ENCODE data around the gene IL22RA2.
"Not testable (repeated sequence)": the region's sequence is repeated elsewhere in the genome, so short reads cannot be mapped to it uniquely, and the experiment has no call there.

IL22RA2 gene, protein sequence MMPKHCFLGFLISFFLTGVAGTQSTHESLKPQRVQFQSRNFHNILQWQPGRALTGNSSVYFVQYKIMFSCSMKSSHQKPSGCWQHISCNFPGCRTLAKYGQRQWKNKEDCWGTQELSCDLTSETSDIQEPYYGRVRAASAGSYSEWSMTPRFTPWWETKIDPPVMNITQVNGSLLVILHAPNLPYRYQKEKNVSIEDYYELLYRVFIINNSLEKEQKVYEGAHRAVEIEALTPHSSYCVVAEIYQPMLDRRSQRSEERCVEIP

DNA sequence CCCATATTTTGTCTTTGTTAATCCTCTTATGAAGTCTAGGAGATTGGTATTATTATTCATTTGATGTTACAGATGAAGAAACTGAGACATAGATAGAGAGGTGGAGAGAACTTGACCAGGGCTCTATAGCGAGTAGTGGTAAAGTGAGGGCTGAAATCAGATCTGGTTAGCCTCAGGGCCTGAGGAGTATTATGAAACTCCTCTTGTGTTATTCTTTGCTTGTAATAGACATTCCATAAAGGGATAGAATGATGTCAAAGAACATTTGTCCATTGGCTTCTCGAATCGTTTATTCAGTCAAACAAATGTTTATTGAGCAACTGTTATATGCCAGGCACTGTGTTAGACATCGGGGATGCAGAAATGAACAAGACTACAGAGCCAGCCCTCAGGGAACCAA is at the start of gene IL22RA2:
Gene IL22RA2 (minus strand): TSS at position 144 of the 400 bp plus-strand sequence. CDS start 11,895 bp downstream, outside the sequence.
- DNase-seq = no peak

DNA sequence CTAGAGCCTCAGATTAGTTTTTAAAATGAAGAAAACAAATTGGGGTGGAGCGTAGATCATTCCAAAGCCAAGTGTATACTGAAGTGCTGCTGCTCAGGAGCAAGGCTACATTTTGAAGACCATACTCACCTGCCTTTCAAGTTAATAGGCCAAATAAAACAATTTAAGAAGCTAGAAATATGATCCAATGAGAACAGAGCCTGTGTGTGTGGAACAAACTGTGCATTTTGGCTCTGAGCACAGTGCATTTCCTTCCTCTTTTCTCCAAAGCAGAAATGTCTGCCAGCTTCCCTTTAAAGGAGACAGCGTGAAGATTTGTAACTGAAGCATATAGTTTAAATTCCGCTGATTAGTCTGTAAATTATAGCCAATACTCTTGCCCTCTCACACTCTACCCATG is 48.9 kb upstream of the IL22RA2 start:
- DNase-seq = peak; percentile 17

DNA sequence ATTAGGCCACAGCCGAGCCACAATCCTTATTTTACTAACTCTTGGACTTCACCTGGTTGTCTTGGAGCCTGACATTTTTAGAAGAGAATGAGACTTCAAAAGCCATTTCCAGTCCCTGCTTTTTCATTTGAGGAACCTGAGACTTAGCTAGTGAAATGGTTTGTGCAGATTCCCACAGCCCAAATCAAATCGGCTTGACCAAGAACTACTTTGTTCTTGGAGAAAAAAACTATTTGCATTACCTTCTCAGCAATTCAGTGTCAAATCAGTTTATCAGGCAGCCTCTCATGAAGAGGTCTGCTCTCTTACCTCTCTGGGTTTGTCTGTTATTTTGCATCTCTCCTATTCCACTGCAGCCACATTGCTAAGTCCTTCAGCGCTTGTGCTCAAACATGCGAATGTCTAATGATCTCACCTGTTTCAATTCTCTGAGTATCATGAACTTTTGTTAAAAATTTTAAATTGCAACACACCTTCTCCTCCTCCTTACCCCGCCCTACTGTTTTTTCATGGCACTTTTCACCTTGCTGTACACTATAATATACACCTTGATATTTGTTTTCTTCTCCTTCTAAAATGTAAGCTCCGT is 46.3 kb upstream of the IL22RA2 start:
- no peak for DNase-seq

DNA sequence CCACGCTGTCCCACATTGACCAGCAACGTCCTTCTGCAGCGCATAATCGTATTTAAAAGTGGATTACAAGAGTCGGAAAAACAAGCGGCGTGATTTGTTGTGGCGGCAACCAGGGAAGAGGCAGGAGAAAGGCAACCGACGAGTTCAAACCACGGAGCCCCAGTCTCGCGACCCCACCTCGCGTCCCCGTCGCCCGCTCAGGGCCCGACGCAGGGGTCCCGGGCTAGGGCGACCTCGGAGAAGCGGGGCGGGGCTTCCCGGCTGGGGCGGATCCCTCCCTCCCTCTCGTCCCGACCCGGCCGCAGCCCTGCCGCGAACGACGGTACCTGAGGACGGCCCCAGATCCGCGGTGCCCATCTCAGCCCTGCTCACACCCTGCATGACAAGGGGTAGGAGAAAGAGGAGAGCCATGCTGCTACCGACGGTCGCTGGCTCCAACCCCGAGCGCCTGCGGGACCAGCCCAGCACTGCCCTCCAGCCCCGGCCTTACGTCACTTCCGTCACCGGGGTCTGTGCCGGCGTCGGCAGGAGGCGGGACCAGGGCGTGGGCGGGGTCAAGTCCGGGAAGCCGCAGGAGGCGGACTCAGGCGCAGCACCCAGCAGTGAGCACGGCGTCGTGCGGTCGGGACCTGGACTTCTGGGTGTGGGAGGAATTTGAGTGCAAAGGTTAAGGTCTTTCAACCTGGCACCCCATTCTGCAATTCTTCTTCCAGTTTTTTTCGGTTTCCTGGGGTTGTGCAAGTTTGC is 45.6 kb upstream of the IL22RA2 start, which contains the start of gene IFNGR1:
Gene IFNGR1 (minus strand): TSS at position 469 of the 747 bp plus-strand sequence. CDS start 58 bp downstream, at position 411.
- DNase-seq = peak; percentile 94

DNA sequence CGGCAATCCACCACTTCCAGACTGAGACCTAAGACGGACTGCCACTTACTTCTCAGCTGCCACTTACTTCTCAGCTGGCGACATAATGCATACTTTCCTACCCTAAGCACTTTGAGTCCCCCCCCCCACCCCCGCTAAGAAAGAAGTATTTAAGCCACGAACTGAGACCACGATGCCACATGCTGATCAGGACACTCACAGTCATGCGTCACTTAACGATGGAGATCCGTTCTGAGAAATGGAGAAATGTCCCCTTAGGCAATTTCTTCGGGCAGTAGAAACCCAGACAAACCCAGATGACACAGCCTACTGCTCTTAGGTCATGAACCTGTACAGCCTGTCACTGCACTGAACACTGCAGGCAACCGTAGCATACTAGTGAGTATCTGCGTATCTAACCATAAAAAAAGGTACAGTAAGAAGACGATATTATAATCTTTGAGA is 45.1 kb upstream of the IL22RA2 start:
- peak; percentile 72 for DNase-seq

DNA sequence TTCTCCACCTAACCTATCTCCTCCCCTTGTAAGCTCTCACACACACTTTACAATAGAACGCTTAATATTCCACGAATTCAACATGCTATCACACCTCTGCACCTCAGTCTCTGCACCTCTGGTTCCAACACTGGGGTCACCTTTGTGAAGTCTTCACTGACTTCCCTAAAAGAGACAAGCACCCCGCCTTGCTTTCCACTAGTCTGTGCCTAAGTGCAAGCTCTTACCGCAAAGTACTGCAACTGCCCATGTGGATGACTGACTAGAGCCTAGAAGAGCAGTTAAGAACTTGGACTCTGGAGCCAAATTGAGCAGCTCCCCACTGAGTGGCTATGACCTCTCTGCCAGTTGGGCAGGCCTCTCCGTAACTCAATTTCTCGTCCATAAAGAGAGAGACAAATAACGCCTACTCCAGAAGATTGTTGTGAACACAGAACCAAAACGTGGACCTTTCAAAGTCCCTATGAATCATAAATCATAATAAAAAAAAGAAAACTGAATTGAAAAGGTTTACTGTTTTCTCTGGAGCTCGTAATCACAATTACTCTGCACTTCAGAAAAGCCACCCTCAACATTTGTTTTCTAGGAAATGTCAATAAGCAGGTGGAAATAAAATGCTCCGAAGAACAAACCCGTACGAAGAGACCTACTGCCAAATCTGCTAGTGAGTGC is 44.5 kb upstream of the IL22RA2 start:
- DNase-seq = peak; percentile 40

DNA sequence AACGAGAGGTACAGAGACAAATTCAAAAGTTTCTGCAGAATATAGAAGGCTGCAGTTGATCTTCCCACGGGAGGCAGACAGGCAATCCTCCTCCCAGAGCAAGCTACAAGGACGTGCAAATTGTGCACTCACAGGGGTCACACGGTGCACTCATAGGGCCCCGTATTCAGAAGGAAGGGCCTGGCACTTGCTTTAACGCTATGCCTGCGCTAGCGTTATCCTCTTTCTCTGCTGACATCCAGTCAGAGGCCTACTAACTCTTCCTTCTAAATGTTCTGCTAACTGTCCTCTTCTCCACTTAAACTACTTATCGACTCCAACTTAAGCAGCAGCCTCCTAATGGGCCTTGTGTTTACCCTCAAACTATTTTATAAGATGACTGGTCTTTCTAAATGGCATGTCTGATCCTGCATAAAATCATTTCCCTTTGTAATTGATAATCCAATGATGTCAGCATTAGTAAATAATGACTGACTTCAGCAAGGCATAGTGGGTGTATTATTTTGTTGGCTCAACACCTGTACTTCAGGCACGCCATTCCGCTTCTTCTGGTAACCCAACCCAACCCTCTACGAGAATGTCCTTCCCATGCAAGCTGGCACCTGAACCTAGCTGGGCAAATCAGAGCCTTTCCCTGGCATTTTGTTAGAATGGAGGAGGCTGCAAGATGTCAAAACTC is 43.6 kb upstream of the IL22RA2 start:
- no peak for DNase-seq

DNA sequence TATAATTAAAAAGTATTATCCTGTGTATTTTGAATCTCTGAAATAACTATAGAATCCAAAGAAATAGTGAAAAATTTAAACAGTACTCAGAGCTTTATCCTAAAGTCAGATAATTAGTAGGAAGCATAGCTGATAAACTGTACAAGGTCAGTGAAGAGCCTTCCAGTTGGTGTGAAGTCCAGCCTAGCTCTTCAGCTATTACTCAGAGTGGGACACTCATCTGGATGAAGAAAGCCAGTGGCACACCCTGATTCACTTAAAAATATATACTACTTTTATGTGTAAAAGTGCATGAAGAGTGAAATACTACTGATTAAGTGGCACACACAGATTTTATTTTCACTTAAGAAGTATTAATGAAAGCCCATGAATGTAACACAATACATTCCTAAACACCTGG is 42.7 kb upstream of the IL22RA2 start:
- no peak for DNase-seq

DNA sequence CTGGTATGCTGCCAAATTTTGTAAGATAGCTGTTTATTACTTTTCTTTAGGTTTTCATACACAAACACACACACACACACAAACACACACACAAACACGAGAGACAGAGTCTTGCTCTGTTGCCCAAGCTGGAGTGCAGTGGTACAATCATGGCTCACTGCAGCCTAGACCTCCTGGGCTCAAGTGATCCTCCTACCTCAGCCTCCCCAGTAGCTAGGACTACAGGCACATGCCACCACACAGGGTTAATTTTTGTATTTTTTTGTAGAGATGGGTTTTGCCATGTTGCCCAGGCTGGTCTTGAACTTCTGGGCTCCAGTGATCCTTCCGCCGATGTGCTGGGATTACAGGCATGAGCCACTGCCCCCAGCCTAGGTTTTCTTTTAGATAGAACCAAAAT is 42.2 kb upstream of the IL22RA2 start:
- DNase-seq = not testable (repeated sequence)

DNA sequence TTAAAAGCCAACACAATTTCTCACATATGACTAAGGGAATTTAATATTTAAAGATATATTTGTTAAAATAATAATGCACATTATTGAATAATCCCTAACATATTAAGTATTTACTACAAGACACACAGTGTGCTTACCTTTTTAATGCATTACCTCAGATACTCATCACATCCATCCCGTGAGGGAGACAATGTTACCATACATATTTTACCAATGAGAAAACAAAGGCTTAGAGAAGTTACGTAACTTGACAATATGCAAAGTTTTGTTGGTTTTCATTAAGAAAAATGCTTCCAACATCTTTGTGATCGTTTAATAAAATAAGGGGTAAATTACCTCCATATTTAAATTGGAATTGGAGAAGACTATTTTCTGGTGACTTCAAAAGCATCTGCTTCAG is 41.5 kb upstream of the IL22RA2 start:
- no peak for DNase-seq

DNA sequence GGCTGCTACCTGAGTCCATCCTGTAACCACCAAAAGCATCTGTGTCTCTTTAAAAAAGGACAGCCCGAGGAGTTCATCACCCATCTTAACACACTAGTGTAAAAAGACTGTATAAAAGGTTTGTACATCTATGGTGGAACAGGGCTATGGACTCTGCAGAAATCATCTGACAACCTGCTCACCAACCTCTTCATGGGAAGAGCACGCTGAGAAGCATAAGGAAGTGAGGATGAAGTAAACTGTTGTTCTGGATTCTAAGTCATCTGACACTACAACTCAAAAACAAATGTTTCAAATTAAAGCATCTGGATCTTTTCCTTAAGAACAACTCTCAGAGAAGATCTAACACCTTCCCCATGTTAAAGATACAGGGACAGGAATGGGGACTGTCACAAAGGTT is 40.4 kb upstream of the IL22RA2 start:
- DNase-seq = no peak

DNA sequence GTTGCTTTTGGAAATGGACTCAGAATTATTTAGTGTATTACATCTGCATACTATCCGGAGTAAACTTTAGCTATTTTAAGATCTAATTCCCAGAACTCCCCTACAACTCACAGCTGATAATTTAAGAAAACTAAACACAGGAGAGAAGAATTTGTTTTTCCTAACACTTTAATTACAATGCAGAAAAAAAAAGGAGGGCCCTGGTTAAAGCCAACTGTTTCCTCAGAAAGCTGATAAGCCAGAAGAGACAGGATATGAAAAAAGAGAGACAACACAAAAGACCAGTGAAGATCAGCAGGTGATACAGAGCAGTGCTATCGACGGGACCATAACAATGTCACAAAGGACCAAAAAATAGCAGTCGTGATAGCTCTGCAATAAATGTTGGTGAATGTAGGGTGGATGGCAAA is 39.9 kb upstream of the IL22RA2 start:
- no peak for DNase-seq

DNA sequence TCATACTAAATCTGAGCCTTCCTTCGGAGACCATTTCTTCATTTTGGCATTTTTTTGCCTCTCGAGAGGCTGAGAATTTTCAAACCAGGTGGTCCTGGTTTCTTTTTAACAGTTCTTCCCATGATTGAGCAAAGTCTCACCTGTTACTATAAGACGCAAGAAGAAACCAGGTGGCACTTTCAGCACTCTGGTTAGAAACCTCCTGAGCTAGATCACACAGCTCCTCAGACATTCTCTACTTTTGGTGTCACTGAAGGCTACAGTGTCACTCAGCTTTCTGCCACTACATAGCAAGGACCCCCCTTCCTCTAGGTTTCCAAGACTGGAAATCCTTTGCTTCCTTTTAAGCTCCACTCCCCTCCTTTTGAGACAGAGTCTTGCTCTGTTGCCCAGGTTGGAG is 38.5 kb upstream of the IL22RA2 start:
- DNase-seq = no peak

DNA sequence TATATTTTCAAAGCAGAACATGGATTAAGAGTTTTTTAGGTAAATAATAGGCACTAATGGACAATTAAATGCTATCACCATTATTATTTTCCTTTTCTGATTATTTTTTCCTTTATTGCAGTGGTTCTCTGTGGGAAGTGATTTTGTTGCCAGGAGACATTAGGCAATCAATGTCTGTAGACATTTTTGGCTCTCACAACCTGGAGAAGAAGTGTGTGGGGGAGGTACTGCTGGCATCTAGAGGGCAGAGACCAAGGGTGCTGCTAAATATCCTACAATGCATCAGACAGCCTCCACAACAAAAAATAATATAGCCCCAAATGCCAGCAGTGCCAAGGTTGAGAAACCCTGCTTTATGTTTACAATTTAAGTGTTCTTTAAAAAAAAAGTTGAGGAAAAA is 37.5 kb upstream of the IL22RA2 start:
- no peak for DNase-seq

DNA sequence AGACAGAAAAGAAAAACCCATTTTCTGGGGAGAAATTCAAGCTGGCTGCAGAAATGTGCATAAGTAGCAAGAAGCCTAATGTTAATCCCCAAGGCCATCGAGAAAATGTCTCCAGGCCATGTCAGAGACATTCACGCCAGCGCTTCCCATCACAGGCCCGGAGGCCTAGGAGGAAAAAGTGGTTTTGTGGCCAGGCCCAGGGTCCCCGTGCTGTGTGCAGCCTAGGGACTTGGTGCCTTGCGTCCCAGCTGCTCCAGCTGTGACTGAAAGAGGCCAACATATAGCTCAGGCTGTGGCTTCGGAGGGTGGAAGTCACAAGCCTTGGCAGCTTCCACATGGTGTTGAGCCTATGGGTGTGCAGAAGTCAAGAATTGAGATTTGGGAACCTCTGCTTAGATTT is 34.8 kb upstream of the IL22RA2 start:
- no peak for DNase-seq

DNA sequence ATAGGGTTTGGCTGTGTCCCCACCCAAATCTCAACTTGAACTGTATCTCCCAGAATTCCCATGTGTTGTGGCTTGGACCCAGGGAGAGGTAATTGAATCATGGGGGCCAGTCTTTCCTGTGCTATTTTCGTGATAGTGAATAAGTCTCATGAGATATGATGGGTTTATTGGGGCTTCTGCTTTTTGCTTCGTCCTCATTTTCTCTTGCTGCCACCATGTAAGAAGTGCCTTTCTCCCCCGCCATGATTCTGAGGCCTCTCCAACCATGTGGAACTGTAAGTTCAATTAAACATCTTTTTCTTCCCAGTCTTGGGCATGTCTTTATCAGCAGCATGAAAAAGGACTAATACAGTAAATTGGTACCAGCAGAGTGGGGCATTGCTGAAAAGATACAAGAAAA is 34.0 kb upstream of the IL22RA2 start:
- not testable (repeated sequence) for DNase-seq

DNA sequence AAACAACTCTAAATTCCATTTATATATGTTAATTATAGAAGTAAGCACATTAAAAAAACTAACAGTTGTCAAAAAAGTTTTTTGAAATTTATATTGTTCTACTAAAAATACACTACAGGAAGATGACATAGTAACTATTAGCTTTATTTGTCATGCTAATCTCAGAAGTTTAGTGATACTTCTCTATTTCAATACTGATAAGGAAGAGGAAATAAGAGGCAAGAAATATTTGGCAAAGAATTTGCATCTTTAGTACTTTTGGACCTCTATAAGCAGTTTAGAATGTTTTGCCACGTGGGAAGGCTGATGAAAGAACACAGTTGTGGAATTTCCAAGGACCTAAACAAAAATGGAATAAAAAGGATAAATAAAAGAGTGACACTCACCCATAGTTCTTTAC is 33.1 kb upstream of the IL22RA2 start:
- no peak for DNase-seq

DNA sequence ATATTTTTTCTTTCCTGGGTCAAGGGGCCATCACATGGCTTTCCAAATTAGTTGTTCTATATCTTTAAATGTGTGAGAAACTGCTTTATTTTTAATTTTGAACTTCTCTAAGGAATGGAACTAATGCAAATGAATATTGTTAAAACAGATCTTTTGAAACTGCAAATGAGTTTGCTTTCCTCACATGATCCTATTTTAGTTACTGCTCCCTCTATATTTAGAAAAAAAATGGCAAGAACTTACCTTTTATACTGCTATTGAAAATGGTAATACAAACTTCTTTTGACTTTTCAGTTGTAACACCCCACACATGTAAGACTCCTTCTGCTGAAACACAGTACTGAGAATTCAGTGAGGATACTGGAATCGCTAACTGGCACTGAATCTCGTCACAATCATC is 29.8 kb upstream of the IL22RA2 start:
- no peak for DNase-seq

DNA sequence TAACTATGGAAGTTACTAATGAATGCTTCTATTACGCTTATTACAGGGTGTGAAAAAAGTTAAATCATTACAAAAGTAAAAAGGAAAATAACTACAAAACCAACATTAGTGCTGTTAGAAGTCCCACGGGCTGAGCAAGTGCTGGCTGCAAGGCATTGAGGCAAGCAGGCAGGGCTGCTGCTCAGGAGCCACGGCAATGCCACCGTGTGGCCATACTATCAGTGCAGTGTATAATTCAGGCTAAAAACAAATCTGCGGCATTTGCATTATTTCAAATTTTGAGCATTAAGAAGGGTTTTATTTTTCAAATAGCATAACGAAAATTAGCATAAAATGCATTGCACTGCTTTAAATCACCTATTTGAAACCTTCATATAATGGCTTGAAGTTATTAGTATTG is 28.6 kb upstream of the IL22RA2 start:
- DNase-seq = peak; percentile 21

DNA sequence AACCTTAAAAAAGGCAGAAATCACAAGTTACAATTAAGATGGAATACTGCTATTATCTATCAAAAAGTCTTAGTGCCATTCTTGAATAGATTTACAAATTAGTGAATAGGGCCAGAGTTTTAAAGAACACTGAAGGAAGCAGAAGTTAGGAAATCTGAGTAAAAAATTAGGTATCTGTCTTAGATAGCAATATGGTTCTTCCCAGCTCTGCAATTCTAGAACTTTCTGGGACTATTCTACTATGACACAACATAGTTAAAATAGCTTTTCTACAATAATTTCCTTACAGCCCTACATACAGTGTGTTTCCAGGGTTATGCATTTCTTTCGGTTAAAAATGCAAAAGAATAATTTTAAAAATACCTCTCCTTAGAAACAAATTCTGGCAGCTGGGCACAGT is 27.6 kb upstream of the IL22RA2 start:
- DNase-seq = no peak

DNA sequence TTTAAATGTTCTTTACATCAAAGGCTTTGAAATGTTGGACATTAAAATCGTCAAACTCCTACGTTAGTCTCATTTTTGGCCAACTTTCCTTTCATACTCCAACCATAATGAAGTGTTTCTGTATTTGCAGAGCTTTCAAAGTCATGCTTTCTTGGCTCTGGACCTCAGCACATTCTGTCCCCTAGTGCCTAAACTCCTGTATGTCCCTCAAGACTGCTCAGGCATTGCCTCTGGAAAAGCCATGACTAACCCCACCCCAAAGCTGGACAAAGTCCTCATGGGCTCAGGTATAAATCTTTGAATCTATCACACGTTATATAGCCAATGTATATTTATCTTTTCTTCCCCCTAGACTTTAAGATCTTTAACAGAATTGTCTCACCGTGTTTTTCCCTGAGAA is 26.8 kb upstream of the IL22RA2 start:
- DNase-seq = no peak

DNA sequence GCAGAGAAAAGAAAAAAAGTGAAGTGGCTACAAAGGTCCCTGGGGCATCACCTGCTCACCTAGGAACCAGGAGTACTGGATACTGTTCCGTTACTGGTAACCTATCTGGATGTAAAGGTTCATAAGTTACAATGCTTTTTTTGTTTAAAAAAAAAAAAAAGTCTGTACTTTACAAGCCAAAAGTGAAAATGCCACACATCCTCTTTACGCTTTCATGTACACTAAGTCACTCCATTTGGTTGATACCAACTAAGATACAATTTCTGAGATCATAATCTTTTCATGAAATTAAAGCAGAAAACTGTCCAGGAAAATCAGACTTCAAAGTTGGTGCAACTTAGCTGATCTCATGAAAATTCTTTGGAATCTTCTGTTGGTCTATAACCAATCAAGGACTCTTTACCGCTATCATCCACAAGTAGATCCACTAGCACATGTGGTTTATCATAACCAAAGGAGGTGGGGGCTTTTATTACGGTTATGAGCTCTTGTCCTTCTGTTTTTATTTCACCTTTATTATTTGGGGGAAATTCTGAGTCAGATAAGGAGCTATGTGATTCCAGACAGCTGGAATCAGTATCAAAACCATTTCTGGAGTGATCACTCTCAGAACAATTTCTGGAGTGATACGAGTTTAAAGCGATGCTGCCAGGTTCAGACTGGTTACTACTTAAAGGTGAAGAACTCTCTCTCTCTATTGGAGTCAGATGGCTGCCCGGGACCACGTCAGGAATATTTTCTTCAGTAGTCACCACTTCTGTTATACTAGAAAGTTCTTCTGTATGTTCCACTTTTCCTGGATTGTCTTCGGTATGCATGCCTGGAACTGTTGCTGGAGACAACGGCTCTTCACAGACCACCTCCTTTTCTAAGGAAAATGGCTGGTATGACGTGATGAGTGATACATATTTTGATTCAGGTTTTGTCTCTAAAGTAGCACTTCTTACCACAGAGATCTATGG is 24.5 kb upstream of the IL22RA2 start:
- no peak for DNase-seq

Data from CD4-positive, alpha-beta T cell treated with Interferon gamma for 1 hour (primary cell).